ENCODE data around the gene SERP2. TPM values are rescaled to one million over a fixed set of nuclear protein-coding genes. Genes with fewer than 3 reads are reported as not detected.

Gene SERP2
- total and polyA plus RNA-seq, 2 of the 13 experiments (the other 11 are each of a cell fraction or from before 2014, with no cell fraction given): not detected

DNA sequence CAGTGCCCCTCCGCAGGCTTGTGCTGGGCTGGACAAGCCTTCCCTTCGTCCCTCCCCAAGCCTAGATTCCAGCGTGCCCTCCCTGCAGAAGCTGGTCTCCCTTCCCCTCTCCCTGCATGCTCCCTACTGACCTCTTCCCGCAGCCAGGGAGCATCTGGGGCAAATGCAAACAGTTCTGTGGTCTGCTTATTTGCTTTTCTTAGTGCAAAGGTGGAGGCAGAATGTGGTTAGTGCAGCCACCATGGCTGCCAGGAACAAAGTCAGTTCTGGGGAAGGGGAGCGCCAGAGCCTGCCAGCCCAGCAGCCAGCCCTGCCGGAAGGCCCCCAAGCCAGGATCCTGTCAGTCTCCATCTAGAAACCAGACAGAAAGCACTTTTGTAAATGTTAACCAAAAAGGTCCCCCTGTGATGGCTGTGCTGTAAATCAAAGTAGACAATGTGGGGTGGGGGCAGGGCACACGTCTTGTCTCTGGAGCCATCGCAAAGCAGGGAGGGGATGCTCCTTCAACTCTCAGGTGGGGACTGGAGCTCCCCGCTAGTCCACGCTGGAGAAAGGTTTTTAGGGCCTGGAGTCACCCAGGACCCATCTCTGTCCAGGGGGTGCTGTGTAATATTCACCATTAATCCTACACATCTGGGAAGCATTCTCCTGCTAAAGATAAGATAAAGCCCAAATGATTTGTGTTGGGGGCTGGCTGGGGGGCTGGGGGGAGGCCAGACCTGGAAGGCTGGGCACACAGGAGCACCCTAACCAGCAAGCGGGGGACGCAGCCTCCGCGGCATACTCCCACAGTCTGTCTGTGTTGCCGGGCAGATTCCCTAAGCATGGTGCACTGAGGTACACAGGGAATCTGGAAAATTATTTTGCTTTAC lies 30.9 kb downstream of the SERP2 start (continued):
- TF ChIP-seq NR2F6 (IDR thresholded peaks at IDR 0.05) (peak; percentile 93), NR2F6 (CRISPR knock-in tag; IDR thresholded peaks at IDR 0.05) (peak; percentile 96), ARNT2 (CRISPR knock-in tag; IDR thresholded peaks at IDR 0.05; ENCODE audit: low read depth) (no peak), SRSF1 (optimal IDR thresholded peaks at IDR 0.05; ENCODE audit: low read depth, low read length) (no peak), ZNF24 (IDR thresholded peaks at IDR 0.05) (no peak), ZMYM3 (CRISPR knock-in tag; IDR thresholded peaks at IDR 0.05) (peak; percentile 87; the same call in 1 of the 2 replicates), ZNF788 (CRISPR knock-in tag; IDR thresholded peaks at IDR 0.05; ENCODE audit: borderline replicate concordance) (peak; percentile 79; the same call in 1 of the 2 replicates), ZNF354B (CRISPR knock-in tag; IDR thresholded peaks at IDR 0.05) (no peak), ZNF768 (CRISPR knock-in tag; IDR thresholded peaks at IDR 0.05) (peak; percentile 35), ZNF235 (CRISPR knock-in tag; IDR thresholded peaks at IDR 0.05; ENCODE audit: borderline replicate concordance) (0 out of 2 replicates have a peak, but pooled peaks have one; percentile 60), MIXL1 (CRISPR knock-in tag; IDR thresholded peaks at IDR 0.05) (peak; percentile 94), PPARG (CRISPR knock-in tag; conservative IDR thresholded peaks at IDR 0.05) (peak; percentile 80), EZH2 (conservative IDR thresholded peaks at IDR 0.05; ENCODE audit: low read depth, low read length) (no peak), FOXM1 (CRISPR knock-in tag; IDR thresholded peaks at IDR 0.05) (no peak), U2AF1 (optimal IDR thresholded peaks at IDR 0.05; ENCODE audit: low read depth, low read length) (peak; percentile 61), REPIN1 (CRISPR knock-in tag; IDR thresholded peaks at IDR 0.05; ENCODE audit: borderline replicate concordance, low read depth) (peak; percentile 71), KAT7 (CRISPR knock-in tag; IDR thresholded peaks at IDR 0.05; ENCODE audit: borderline replicate concordance) (peak; percentile 47; the same call in 1 of the 2 replicates)
- TF ChIP-seq, protein P1, sequence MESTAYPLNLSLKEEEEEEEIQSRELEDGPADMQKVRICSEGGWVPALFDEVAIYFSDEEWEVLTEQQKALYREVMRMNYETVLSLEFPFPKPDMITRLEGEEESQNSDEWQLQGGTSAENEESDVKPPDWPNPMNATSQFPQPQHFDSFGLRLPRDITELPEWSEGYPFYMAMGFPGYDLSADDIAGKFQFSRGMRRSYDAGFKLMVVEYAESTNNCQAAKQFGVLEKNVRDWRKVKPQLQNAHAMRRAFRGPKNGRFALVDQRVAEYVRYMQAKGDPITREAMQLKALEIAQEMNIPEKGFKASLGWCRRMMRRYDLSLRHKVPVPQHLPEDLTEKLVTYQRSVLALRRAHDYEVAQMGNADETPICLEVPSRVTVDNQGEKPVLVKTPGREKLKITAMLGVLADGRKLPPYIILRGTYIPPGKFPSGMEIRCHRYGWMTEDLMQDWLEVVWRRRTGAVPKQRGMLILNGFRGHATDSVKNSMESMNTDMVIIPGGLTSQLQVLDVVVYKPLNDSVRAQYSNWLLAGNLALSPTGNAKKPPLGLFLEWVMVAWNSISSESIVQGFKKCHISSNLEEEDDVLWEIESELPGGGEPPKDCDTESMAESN (CRISPR knock-in tag; conservative IDR thresholded peaks at IDR 0.05): peak; percentile 33; the same call in 1 of the 2 replicates
- TF ChIP-seq, protein P2, sequence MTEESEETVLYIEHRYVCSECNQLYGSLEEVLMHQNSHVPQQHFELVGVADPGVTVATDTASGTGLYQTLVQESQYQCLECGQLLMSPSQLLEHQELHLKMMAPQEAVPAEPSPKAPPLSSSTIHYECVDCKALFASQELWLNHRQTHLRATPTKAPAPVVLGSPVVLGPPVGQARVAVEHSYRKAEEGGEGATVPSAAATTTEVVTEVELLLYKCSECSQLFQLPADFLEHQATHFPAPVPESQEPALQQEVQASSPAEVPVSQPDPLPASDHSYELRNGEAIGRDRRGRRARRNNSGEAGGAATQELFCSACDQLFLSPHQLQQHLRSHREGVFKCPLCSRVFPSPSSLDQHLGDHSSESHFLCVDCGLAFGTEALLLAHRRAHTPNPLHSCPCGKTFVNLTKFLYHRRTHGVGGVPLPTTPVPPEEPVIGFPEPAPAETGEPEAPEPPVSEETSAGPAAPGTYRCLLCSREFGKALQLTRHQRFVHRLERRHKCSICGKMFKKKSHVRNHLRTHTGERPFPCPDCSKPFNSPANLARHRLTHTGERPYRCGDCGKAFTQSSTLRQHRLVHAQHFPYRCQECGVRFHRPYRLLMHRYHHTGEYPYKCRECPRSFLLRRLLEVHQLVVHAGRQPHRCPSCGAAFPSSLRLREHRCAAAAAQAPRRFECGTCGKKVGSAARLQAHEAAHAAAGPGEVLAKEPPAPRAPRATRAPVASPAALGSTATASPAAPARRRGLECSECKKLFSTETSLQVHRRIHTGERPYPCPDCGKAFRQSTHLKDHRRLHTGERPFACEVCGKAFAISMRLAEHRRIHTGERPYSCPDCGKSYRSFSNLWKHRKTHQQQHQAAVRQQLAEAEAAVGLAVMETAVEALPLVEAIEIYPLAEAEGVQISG (CRISPR knock-in tag; IDR thresholded peaks at IDR 0.05): peak; percentile 65
- TF ChIP-seq, protein P3, sequence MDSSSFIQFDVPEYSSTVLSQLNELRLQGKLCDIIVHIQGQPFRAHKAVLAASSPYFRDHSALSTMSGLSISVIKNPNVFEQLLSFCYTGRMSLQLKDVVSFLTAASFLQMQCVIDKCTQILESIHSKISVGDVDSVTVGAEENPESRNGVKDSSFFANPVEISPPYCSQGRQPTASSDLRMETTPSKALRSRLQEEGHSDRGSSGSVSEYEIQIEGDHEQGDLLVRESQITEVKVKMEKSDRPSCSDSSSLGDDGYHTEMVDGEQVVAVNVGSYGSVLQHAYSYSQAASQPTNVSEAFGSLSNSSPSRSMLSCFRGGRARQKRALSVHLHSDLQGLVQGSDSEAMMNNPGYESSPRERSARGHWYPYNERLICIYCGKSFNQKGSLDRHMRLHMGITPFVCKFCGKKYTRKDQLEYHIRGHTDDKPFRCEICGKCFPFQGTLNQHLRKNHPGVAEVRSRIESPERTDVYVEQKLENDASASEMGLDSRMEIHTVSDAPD (CRISPR knock-in tag; IDR thresholded peaks at IDR 0.05): peak; percentile 46; the same call in 1 of the 2 replicates
- TF ChIP-seq, protein P4, sequence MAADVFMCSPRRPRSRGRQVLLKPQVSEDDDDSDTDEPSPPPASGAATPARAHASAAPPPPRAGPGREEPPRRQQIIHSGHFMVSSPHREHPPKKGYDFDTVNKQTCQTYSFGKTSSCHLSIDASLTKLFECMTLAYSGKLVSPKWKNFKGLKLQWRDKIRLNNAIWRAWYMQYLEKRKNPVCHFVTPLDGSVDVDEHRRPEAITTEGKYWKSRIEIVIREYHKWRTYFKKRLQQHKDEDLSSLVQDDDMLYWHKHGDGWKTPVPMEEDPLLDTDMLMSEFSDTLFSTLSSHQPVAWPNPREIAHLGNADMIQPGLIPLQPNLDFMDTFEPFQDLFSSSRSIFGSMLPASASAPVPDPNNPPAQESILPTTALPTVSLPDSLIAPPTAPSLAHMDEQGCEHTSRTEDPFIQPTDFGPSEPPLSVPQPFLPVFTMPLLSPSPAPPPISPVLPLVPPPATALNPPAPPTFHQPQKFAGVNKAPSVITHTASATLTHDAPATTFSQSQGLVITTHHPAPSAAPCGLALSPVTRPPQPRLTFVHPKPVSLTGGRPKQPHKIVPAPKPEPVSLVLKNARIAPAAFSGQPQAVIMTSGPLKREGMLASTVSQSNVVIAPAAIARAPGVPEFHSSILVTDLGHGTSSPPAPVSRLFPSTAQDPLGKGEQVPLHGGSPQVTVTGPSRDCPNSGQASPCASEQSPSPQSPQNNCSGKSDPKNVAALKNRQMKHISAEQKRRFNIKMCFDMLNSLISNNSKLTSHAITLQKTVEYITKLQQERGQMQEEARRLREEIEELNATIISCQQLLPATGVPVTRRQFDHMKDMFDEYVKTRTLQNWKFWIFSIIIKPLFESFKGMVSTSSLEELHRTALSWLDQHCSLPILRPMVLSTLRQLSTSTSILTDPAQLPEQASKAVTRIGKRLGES (CRISPR knock-in tag; IDR thresholded peaks at IDR 0.05; ENCODE audit: borderline replicate concordance): no peak

Measured in HepG2 (cell line).